IMR-90 (cell line): Measurements from ENCODE around the gene QSOX2. TPM values are rescaled to one million over a fixed set of nuclear protein-coding genes. Genes with fewer than 3 reads are reported as not detected.

ENCODE experiments used
- ATAC-seq: fragments of 200-7000 bp; cut with Tn5 transposase; 2 replicates; pipeline ENCODE4 v1.9.1; 2020; ENCODE audit warnings: low read depth, mild to moderate bottlenecking, moderate library complexity
- BruUV-seq: library from RNA; stranded (reverse); fragments of 400-500 nt; replicated peaks from 2 replicates; lab custom pipeline; 2021; lab: Mats Ljungman, UMichigan
- CTCF ChIA-PET: fragments of 300-600 bp; formaldehyde crosslinking; extraction: SDS; loops from one replicate; lab custom pipeline; 2021; ENCODE audit warnings: antibody characterized with exemption; lab: Yijun Ruan, JAX
- POLR2A ChIA-PET: fragments of 300-600 bp; sonication (Branson Sonifier 250); formaldehyde crosslinking; loops from one replicate; lab custom pipeline; 2022; ENCODE audit warnings: antibody characterized with exemption; ENCODE audit not compliant: unreplicated experiment; lab: Charles Lee
- DNase-seq: peaks from one replicate; pipeline ENCODE4 v3.0.0; 2013
- H2AFZ ChIP-seq: replicated peaks from 2 replicates; pipeline ENCODE3; 2013; ENCODE audit warnings: low read length, mild to moderate bottlenecking; ENCODE audit not compliant: poor library complexity
- H2AK5ac ChIP-seq: 2 replicates; pipeline ENCODE4 v1.6.1; 2013; ENCODE audit warnings: low read depth, low read length, inconsistent platforms
- H2AK9ac ChIP-seq: replicated peaks from 2 replicates; pipeline ENCODE3; 2013; ENCODE audit warnings: mild to moderate bottlenecking, low read depth, low read length, moderate library complexity; ENCODE audit not compliant: poor library complexity
- H2BK120ac ChIP-seq: 2 replicates; pipeline ENCODE4 v1.6.1; 2013; ENCODE audit warnings: low read depth, low read length, inconsistent platforms
- H2BK15ac ChIP-seq: 3 replicates; pipeline ENCODE4 v1.6.1; 2013; ENCODE audit warnings: low read depth, low read length, inconsistent platforms
- H2BK20ac ChIP-seq: 2 replicates; pipeline ENCODE4 v1.6.1; 2013; ENCODE audit warnings: low read depth, mild to moderate bottlenecking, inconsistent platforms, low read length, moderate library complexity
- H2BK5ac ChIP-seq: 2 replicates; pipeline ENCODE4 v1.6.1; 2013; ENCODE audit warnings: mild to moderate bottlenecking, low read depth, low read length, inconsistent platforms; ENCODE audit not compliant: poor library complexity, severe bottlenecking
- H3K14ac ChIP-seq: replicated peaks from 2 replicates; pipeline ENCODE4 v1.6.1; 2013; ENCODE audit warnings: low read depth, low read length, inconsistent platforms
- H3K18ac ChIP-seq: 2 replicates; pipeline ENCODE4 v1.6.1; 2013; ENCODE audit warnings: low read depth, low read length, control low read depth
- H3K23ac ChIP-seq: 2 replicates; pipeline ENCODE4 v1.6.1; 2013; ENCODE audit warnings: low read depth, low read length, inconsistent platforms
- H3K27ac ChIP-seq: 2 replicates; pipeline ENCODE4 v1.5.1; 2013; ENCODE audit warnings: mild to moderate bottlenecking, control low read depth, low read length; ENCODE audit not compliant: insufficient read depth
- H3K27me3 ChIP-seq: 2 replicates; pipeline ENCODE4 v1.6.1; 2013; ENCODE audit warnings: low read length; ENCODE audit not compliant: control insufficient read depth, insufficient read depth
- H3K36me3 ChIP-seq: 2 replicates; pipeline ENCODE4 v1.6.1; 2013; ENCODE audit warnings: low read length, mixed read lengths; ENCODE audit not compliant: control insufficient read depth, insufficient read depth
- H3K4ac ChIP-seq: 2 replicates; pipeline ENCODE4 v1.6.1; 2013; ENCODE audit warnings: low read depth, low read length, inconsistent platforms
- H3K4me1 ChIP-seq: 2 replicates; pipeline ENCODE4 v1.6.1; 2013; ENCODE audit warnings: low read length, mixed read lengths; ENCODE audit not compliant: control insufficient read depth, insufficient read depth
- H3K4me2 ChIP-seq: 2 replicates; pipeline ENCODE4 v1.6.1; 2013; ENCODE audit warnings: low read depth, mild to moderate bottlenecking, control low read depth, low read length, moderate library complexity
- H3K4me3 ChIP-seq: 2 replicates; pipeline ENCODE4 v1.5.1; 2013; ENCODE audit warnings: low read depth, mild to moderate bottlenecking, control low read depth, low read length, moderate library complexity; ENCODE audit not compliant: insufficient read depth
- H3K56ac ChIP-seq: 2 replicates; pipeline ENCODE4 v1.6.1; 2013; ENCODE audit warnings: low read length, inconsistent platforms; ENCODE audit not compliant: insufficient read depth; ENCODE audit errors: extremely low read depth
- H3K79me1 ChIP-seq, 2 experiments: 2 replicates each; pipeline ENCODE4 v1.6.1; 2013; ENCODE audit warnings: low read length in 2 of 2, inconsistent platforms in 1 of 2, low read depth in 1 of 2
- H3K9ac ChIP-seq: 2 replicates; pipeline ENCODE4 v1.6.1; 2013; ENCODE audit warnings: low read depth, low read length, control low read depth
- H3K9me1 ChIP-seq: 2 replicates; pipeline ENCODE4 v1.6.1; 2013; ENCODE audit warnings: low read length, inconsistent platforms; ENCODE audit not compliant: insufficient read depth
- H3K9me3 ChIP-seq: 2 replicates; pipeline ENCODE4 v1.6.1; 2013; ENCODE audit warnings: low read length; ENCODE audit not compliant: control insufficient read depth, insufficient read depth
- H4K20me1 ChIP-seq: 2 replicates; pipeline ENCODE4 v1.6.1; 2013; ENCODE audit warnings: low read length, inconsistent platforms; ENCODE audit not compliant: insufficient read depth
- H4K5ac ChIP-seq: 2 replicates; pipeline ENCODE4 v1.6.1; 2013; ENCODE audit warnings: mild to moderate bottlenecking, low read depth, low read length, control low read depth
- H4K8ac ChIP-seq, 2 experiments: 2 replicates each; pipeline ENCODE4 v1.6.1; 2013; ENCODE audit warnings: low read depth in 2 of 2, low read length in 2 of 2, control low read depth in 1 of 2, inconsistent platforms in 1 of 2
- H4K91ac ChIP-seq: 2 replicates; pipeline ENCODE4 v1.6.1; 2013; ENCODE audit warnings: low read depth, low read length, inconsistent platforms; ENCODE audit not compliant: insufficient read depth
- BHLHE40 ChIP-seq: fragments of 150-350 bp; IDR thresholded peaks from 2 replicates; pipeline ENCODE4 v1.6.1; 2016; ENCODE audit warnings: mild to moderate bottlenecking, low read depth, low read length
- CEBPB ChIP-seq: IDR thresholded peaks from 2 replicates; pipeline ENCODE4 v1.6.1; 2012; ENCODE audit warnings: low read depth, low read length, improper control_type of control experiment
- CHD1 ChIP-seq: IDR thresholded peaks from 2 replicates; pipeline ENCODE4 v1.6.1; 2012; ENCODE audit warnings: low read depth, low read length, improper control_type of control experiment
- ELK1 ChIP-seq: fragments of 150-350 bp; IDR thresholded peaks from 2 replicates; pipeline ENCODE4 v1.6.1; 2016; ENCODE audit warnings: low read depth, mild to moderate bottlenecking, low read length, moderate library complexity, borderline replicate concordance
- FOS ChIP-seq: fragments of 150-350 bp; IDR thresholded peaks from 2 replicates; pipeline ENCODE4 v1.6.1; 2016; ENCODE audit warnings: low read depth, low read length
- MAFK ChIP-seq: IDR thresholded peaks from 2 replicates; pipeline ENCODE4 v1.6.1; 2012; ENCODE audit warnings: low read depth, low read length, improper control_type of control experiment
- MAZ ChIP-seq: IDR thresholded peaks from 2 replicates; pipeline ENCODE4 v1.6.1; 2012; ENCODE audit warnings: low read depth, mild to moderate bottlenecking, low read length, improper control_type of control experiment, moderate library complexity, borderline replicate concordance
- MXI1 ChIP-seq: IDR thresholded peaks from 2 replicates; pipeline ENCODE4 v1.6.1; 2012; ENCODE audit warnings: low read depth, mild to moderate bottlenecking, low read length, moderate library complexity, borderline replicate concordance
- RAD21 ChIP-seq: IDR thresholded peaks from 2 replicates; pipeline ENCODE4 v1.6.1; 2012; ENCODE audit warnings: low read length, improper control_type of control experiment
- RCOR1 ChIP-seq: IDR thresholded peaks from 2 replicates; pipeline ENCODE4 v1.6.1; 2012; ENCODE audit warnings: mild to moderate bottlenecking, low read length, improper control_type of control experiment; ENCODE audit not compliant: insufficient replicate concordance
- RFX5 ChIP-seq: IDR thresholded peaks from 2 replicates; pipeline ENCODE4 v1.8.0; 2012; ENCODE audit warnings: low read depth, mild to moderate bottlenecking, low read length, moderate library complexity
- SMC3 ChIP-seq: fragments of 150-350 bp; IDR thresholded peaks from 2 replicates; pipeline ENCODE4 v1.6.1; 2016; ENCODE audit warnings: low read depth, mild to moderate bottlenecking, antibody characterized with exemption, low read length, moderate library complexity
- USF2 ChIP-seq: fragments of 150-350 bp; IDR thresholded peaks from 2 replicates; pipeline ENCODE4 v1.6.1; 2017; ENCODE audit warnings: mild to moderate bottlenecking, antibody characterized with exemption, low read length, low read depth
- WGBS, 2 experiments: methylation state at CpG; one replicate each; pipeline versions ENCODE4 v1.1.5 to v1.1.7; 2013; ENCODE audit warnings: missing lambda C conversion rate in 2 of 2; ENCODE audit not compliant: insufficient read length in 1 of 2; ENCODE audit errors: extremely low coverage in 2 of 2; 5-methylcytosine and 5-hydroxymethylcytosine counted together
- dilution Hi-C: fragments of 300-500 bp; cut with HindIII; formaldehyde crosslinking; loops from one replicate; pipeline ENCODE4 v1.14.3; 2018; ENCODE audit warnings: low sequenced_read_pairs; ENCODE audit not compliant: unreplicated experiment
- in situ Hi-C: fragments of 300-500 bp; cut with MboI; formaldehyde crosslinking; loops from 3 replicates; pipeline ENCODE4 v1.14.3; 2019; ENCODE audit warnings: low sequenced_read_pairs, inconsistent platforms, mixed read lengths
- intact Hi-C: fragments of 100-400 bp; cut with micrococcal nuclease; formaldehyde crosslinking; loops from 2 replicates; pipeline ENCODE4 v1.10.0; 2022
- polyA plus RNA-seq, 3 experiments: library from polyadenylated mRNA; depleted of rRNA; stranded (reverse); fragments of >200 nt; gene quantifications; 2 replicates each; pipeline ENCODE4 v1.2.3, GENCODE V29; 2012; ENCODE audit warnings: low replicate concordance in 1 of 3
- total RNA-seq: library from RNA; depleted of rRNA; stranded (reverse); fragments of >200 nt; gene quantifications from 2 replicates; pipeline ENCODE4 v1.2.3, GENCODE V29; 2012
- TF ChIP-seq, protein P1 (sequence below): conservative IDR thresholded peaks from 2 replicates; pipeline ENCODE4 v1.5.1; 2012; ENCODE audit warnings: mild to moderate bottlenecking, low read depth, low read length, improper control_type of control experiment

The QSOX2 gene
- total and polyA plus RNA-seq, 2 of the 4 experiments (the other 2 are of a cell fraction) = 5.9 to 12.9 TPM

- no CpG with 5 or more reads among the region's 1 CpG for WGBS, 2 experiments
- Histone ChIP-seq H2BK15ac (no peak overlapping the region), H2BK20ac (no peak overlapping the region), H4K8ac (no peak overlapping the region), H2AK5ac (no peak overlapping the region), H3K9ac (no peak overlapping the region), H3K9me3 (no peaks in the 10 kb centered on the region), H3K23ac (no peak overlapping the region), H3K56ac (no peak overlapping the region), H2BK5ac (no peak overlapping the region), H4K20me1 (no peaks in the 10 kb centered on the region), H3K9me1 (no peaks in the 10 kb centered on the region), H3K27me3 (peaks cover 42% of the 10 kb centered on the region), H3K4me3 (no peak overlapping the region), H3K36me3 (no peaks in the 10 kb centered on the region), H3K4me1 (no peaks in the 10 kb centered on the region), H3K14ac (no peak overlapping the region), H3K4me2 (no peak overlapping the region), H2AK9ac (no peak overlapping the region), H4K91ac (no peak overlapping the region), H3K27ac (no peak overlapping the region), H3K18ac (no peak overlapping the region), H2BK120ac (no peak overlapping the region), H3K4ac (no peak overlapping the region), H2AFZ (no peak overlapping the region), H3K79me1 (no peaks in the 10 kb centered on the region), H4K5ac (no peak overlapping the region)
- intact Hi-C loops (no loop called here), in situ Hi-C loops (loop anchor here (10.0 kb wide), 1 partner anchor 111 kb away; no protein-coding TSS in a partner anchor), dilution Hi-C loops (no loop called here)
- no peak for TF ChIP-seq MXI1
- no peak for TF ChIP-seq BHLHE40
- no peak for TF ChIP-seq USF2
- no peak for TF ChIP-seq FOS
- TF ChIP-seq SMC3 = no peak
- TF ChIP-seq CEBPB = no peak
- TF ChIP-seq RFX5 = no peak
- TF ChIP-seq RAD21 = no peak
- TF ChIP-seq MAFK = no peak
- TF ChIP-seq ELK1 = no peak
- TF ChIP-seq, protein P1, sequence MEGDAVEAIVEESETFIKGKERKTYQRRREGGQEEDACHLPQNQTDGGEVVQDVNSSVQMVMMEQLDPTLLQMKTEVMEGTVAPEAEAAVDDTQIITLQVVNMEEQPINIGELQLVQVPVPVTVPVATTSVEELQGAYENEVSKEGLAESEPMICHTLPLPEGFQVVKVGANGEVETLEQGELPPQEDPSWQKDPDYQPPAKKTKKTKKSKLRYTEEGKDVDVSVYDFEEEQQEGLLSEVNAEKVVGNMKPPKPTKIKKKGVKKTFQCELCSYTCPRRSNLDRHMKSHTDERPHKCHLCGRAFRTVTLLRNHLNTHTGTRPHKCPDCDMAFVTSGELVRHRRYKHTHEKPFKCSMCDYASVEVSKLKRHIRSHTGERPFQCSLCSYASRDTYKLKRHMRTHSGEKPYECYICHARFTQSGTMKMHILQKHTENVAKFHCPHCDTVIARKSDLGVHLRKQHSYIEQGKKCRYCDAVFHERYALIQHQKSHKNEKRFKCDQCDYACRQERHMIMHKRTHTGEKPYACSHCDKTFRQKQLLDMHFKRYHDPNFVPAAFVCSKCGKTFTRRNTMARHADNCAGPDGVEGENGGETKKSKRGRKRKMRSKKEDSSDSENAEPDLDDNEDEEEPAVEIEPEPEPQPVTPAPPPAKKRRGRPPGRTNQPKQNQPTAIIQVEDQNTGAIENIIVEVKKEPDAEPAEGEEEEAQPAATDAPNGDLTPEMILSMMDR = no peak
- no peak for TF ChIP-seq CHD1
- TF ChIP-seq MAZ = no peak
- no peak for TF ChIP-seq RCOR1
- ChIA-PET CTCF (no interaction called here), POLR2A (no interaction called here)
- BruUV-seq = no TSS peak
- DNase-seq (no peak), ATAC-seq (no peak)
These were observed 82.3 kb downstream of the QSOX2 start for GRCh38 chr9:136163248-136163850.
